HG02884 (cell line): Measurements from ENCODE around the gene CIAO1.
"Not testable (repeated sequence)": the region's sequence is repeated elsewhere in the genome, so short reads cannot be mapped to it uniquely, and the experiment has no call there.

Source experiments
- ATAC-seq: cut with Tn5 transposase; IDR thresholded peaks from one replicate; pipeline ENCODE4 v1.9.1; 2021; ENCODE audit warnings: mild to moderate bottlenecking, moderate library complexity; ENCODE audit not compliant: unreplicated experiment

CIAO1 gene

DNA sequence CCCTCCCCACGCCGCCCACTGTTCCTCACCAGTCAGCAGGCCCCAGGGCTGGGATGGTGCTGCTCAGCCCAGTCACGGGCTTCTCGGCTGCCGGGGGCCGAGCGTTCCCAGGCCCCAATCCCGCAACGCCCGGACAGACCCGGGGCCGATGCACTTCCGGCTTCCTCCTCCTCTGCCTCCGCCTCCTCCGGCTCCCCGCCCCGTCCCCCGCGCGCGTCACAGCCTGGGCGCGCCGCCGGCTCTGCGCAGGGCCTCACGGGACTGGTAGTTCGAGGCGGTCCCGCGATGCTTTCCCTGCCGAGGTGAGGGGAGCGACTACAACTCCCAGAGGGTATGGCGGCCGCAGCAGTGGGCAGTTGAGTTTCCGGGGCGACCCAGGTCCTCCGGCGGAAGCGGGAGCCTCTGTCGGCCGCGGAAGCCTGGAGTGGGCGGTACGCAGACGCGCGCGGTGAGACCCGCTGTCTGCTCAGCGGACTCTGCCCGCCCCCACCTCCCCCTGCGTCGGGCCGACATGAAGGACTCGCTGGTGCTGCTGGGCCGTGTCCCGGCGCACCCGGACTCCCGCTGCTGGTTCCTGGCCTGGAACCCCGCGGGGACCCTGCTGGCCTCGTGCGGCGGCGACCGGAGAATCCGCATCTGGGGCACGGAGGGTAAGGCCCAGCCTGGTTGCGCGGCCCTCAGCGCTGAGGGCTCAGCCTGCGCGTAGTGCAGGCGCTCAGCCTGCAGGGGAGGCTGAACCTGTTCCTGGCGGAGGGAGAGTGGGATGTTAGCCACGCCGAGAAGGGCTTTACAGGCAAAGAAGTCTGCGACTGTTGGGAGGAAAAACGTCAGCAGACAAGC, at the start of gene CIAO1, which contains the start of gene TMEM127:
Gene CIAO1, plus strand, starts transcription at position 386 of the 840 bp plus-strand sequence. Its CDS starts 126 bp downstream, at position 512.
Gene TMEM127, minus strand, starts transcription at position 158 of the 840 bp plus-strand sequence. CDS start 616 bp downstream, outside the sequence.
- ATAC-seq, result peak; percentile 92

DNA sequence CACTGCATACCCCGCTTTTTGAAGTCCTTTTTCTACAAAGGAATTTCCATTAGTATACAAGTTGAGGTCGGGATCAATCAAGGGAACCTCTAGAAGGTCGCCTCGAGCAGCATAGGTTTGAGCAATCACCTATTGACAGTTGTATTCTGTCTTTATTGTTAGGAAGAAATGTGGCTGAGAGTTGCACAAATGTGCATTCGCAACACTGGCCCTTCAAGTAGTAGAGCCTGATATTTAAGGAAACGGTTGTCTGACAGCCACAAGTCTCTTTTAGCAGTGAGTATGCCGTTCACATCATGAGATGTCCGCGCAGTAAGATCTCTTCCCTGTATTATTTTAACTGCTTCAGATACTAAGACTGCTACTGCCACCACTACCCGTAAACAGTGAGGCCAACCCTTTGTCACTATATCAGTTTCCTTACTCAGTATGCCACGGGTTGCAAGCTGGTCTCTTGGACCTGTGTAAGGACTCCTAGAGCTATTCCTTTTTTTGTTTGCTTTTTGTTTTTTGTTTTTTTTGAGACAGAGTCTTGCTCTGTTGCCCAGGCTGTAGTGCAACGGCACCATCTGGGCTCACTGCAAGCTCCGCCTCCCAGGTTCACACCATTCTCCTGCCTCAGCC, 47.4 kb upstream of the CIAO1 start:
- ATAC-seq, result no peak

DNA sequence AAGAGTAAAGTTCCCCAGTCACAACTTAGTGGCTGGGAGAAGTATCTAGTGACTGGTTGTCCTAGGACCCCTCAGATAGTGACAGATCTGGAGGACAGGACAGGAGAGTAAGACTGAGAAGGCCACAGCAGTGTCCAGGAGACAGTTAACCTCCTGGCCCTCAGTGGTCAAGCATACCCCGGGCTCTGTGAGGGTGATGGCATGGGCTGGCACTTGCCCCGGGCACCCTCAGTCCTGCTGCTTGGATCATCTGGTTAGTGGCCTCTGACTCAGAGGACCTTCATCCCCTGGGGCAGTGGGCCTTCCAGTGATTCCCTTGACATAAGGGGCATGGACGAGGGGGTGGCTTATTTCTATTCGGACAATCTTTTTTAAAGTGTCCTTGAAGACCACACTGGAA, 46.1 kb upstream of the CIAO1 start:
- not testable (repeated sequence) for ATAC-seq

DNA sequence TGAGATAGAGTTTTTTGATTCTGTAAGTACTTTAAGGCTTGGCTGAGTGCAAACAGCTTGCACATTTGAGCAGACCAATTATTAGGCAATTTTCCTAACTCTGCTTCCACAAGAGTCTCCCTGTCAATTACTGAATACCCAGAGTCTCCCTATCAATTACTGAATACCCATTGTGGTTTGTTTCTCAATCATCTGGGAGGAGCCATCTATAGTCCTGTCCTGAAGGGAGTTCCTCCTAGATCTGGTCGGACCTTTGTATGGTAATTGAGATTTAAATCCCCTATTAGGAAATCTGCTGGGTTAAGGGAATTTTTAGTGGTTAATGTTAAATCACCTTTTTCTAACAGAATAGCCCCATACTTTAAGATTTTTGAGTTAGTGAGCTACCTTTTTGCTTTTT, 44.9 kb upstream of the CIAO1 start:
- not testable (repeated sequence) for ATAC-seq

DNA sequence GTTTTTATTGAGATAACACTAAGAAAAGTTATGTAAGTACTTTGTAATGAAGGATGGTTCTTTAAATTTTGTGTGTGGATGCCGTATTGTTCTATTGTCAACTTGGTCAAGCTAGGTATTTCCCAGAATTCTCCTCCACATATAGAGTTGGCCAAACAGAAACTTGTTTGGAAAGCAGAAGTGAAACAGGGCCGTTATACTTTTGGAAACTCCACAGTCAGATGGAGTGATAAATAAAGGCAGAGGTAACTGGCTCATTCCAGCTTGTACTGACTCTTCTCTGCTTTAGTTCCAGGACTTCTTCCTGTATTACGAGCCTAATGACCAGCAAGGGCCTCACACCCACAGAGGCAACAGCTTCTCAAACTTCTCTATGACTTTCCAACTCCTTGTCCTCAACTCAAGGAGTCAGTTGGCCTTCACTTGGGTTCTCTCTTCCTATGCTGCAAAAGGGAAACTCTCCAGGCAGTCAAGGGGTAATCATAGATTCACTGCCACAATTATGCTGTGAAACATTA, 41.0 kb upstream of the CIAO1 start:
- peak; percentile 75 for ATAC-seq

DNA sequence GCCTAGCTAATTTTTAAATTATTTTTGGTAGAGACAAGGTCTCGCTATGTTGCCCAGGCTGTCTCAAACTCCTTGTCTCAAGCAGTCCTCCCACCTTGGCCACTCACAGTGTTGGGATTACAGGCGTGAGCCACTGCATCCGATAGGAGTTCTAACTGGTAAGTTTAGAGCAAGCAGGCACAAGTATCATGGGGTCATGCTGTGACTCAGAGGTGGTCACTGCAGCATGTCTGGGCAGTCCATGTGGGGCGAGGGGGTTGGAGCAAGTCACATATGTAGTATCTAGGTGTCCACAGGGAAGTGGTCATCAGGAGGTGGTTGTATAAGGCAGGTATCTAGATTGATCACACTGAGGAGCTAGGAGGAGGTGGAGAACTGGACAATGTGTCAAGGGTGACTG, 34.7 kb upstream of the CIAO1 start:
- no peak for ATAC-seq

DNA sequence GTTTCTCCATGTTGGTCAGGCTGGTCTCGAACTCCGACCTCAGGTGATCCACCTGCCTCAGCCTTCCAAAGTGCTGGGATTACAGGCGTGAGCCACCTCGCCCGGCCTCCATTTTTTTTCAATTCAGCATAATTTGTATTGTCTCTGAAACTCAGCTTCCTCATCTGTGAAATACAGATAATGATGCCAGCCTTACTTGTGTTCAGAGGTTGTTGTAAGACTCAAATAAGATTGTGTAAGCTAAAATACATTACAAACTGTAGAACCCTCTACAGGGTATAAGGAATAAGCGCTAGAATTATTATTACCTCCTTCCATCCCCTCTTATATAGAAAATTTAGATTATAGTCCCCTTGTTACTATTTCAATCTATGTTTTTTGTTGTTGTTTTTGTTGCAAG, 32.6 kb upstream of the CIAO1 start:
- no peak for ATAC-seq

DNA sequence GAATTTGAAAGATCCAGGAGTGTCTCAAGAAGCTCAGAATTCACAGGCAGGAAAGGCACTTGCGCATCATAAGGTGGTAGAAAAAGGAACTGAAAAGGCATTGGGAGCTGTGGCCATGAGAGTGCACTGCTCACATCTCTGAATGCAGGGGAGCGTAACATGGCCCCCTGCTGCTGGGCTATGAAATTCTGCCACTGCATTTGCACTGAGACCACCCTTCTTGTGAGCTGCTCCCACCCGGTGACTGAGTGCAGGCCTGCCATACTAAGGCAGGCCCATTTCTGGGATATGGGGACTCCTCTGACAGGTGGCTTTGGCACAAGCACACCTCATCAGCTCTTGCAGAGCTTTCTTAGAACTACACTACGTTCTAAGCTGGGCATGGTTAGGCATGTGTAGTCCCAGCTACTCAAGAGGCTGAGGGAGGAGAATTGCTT, 32.1 kb upstream of the CIAO1 start:
- ATAC-seq, result peak; percentile 82

DNA sequence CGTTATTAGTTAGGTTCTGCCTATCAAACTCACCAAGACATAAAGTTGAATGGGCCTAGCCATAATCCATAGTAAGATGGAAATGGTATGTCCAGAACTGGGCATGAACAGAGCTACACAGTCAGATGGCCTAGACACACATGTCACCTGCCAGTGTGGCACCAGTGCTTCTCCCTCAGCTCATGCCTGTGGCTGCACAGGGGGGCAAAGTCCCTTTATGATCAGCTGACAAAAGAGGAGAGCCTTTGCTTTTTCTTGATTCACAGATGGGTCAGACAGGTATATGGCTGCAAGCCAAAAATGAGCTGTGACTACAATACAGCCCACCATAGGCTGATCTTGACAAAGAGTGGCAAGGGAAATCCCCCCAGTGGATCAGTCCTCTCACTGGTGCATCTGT, 29.1 kb upstream of the CIAO1 start:
- no peak for ATAC-seq

DNA sequence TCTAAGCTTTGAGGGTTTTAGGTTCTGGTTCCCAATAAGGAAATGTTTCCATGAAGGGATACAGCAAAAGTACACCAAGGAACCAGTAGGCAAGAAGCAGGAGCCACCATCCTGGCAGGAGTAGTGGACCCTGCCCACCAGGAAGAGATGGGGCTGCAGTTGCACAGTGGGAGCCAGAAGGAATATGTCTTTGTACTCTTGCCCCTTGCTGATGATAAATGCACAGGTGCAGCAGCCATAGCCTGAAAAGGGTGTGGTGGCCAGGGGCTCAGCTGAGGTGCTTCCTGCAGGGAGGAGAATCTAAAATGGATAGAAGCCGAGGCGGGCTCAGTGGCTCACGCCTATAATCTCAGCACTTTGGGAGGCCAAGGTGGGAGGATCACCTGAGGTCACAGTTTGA, 27.8 kb upstream of the CIAO1 start:
- no peak for ATAC-seq

DNA sequence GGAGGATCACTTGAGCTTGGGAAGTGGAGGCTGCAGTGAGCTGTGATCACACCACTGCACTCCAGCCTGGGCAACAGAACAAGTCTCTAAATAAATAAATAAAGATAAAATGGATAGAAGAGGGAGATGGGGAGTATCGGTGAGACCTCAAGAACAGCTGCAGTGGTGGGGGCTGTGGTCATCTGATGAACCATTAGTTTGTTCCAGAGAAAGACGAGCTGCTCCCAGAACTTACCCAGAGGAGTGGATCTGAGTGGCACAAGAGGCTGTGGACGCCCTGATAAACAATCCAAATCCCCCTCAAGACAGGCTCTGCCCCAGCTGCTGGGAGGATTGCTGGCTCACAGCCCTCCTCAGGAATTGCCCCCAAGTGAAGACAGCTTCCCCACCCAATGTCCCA, 26.9 kb upstream of the CIAO1 start:
- ATAC-seq, result no peak

DNA sequence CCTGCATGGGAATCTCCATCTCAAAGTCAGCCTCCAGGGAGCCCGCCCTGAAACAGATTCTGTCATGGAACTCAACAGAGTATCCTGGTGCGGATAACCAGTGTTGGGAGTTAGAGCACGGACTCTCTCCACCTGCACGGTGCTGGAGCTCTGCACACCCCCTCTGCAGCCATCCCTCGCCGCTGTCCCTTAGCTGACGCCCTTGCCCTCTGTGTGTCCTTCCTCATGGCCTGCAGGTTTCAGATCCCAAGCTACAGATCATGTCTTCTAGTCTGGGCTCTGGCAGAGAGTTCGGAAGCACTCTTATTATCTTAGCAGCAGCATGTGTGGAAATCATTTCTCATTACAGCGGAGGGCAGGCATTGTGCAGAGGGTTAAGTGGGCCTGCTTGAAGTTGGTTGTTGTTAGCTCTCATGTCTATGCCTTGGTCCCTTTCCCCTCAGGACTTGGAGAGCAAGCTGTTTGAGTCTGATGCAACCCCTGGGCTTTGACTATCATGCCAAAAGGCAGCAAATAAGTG, 26.2 kb upstream of the CIAO1 start:
- no peak for ATAC-seq

DNA sequence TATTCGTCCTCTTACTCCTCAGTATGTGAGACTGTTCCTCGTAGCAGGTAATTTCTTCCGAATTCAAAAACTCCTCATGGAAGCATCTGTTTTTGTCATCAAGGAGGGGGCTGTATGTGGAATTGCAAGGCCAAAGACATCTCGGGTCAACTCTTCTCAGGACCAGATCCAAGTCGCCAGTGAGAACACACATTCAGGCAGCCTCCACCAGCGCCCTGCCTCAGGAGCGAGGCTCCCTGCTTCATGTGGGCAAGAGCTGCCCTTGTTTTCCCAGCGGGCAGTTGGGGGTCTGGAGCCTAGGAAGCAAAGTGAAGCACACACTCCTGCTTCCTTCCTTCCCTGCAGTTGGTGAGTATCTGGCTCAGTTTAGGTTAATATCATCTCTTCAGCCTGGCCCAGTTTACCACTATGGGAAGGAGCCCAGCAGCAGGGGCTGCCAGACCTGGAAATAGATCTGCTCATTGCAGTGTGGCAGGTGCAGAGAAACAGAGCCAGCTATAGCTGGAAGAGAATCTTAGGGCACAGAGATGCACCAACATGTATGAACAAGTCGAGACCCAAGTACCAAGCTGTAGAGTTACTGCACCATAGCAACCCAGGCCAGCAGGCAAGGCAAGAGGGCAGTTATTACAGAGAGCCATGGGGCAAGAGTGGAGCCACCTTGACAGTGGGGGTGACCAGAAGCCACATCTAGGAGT, 25.5 kb upstream of the CIAO1 start:
- ATAC-seq, result no peak

DNA sequence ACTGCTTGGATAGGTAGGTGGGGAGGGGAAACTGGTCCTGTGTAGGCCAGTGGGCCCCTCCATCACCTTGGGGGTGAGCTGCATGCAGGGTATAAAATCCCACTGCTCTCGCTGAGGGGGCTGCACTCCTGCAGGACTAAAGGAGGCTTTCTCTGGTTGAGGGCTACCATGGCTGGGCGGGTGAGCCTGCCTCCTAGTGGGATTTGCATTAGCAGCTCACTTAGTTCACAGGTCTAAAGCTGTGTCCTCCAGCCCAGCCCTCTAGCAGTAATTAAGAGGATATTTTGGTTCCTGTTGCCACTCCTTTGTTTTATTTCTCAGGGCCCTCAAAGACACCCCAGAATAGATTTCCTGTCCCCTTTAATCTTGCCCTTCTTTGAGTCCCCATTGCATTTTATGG, 24.8 kb upstream of the CIAO1 start:
- no peak for ATAC-seq

DNA sequence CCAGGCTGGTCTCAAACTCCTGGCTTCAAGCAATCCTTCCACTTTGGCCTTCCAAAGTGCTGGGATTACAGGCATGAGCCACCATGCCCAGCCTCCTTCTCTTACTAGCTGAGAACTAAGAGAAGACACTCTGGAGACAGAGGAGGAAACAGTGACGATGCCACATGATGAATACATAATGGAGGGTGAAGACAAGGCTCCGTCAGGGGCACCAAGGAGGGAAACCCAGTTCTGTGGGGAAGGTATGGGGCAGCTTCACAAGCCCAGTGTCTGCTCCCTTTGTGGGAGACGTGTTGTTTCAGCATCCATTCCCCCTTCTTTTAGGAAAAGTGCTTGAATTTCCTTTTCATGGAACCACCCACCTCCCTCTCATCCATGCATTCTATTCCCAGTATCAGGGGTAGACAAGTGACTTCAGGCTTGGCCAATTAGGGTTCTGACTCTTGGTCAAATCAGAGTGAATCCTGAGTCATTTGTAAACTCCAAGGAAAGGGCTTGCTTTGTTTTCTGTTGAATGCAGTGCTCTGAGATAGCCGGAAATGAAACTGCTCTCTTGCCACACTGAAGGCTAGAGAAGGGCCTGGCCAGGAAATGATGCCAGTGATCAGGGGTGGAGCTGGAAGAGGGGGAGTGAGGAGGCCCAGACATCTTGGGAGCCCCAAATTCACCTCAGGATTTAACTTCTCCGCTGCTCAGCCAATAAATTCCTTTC, 24.0 kb upstream of the CIAO1 start:
- ATAC-seq, result peak; percentile 90

DNA sequence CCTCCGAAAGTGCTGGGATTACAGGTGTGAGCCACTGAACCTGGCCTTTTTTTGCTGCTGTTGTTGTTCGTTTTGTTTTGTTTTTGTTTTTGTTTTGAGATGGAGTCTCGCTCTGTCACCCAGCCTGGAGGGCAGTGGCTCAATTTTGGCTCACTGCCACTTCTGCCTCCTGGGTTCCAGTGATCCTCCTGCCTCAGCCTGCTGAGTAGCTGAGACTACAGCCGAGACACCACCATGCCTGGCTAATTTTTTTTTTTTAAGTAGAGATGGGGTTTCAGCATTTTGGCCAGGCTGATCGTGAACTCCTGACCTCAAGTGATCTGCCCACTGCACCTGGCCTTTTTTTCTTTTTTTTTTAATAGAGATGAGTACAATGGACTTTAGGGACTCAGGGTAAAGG, 22.2 kb upstream of the CIAO1 start:
- no peak for ATAC-seq

DNA sequence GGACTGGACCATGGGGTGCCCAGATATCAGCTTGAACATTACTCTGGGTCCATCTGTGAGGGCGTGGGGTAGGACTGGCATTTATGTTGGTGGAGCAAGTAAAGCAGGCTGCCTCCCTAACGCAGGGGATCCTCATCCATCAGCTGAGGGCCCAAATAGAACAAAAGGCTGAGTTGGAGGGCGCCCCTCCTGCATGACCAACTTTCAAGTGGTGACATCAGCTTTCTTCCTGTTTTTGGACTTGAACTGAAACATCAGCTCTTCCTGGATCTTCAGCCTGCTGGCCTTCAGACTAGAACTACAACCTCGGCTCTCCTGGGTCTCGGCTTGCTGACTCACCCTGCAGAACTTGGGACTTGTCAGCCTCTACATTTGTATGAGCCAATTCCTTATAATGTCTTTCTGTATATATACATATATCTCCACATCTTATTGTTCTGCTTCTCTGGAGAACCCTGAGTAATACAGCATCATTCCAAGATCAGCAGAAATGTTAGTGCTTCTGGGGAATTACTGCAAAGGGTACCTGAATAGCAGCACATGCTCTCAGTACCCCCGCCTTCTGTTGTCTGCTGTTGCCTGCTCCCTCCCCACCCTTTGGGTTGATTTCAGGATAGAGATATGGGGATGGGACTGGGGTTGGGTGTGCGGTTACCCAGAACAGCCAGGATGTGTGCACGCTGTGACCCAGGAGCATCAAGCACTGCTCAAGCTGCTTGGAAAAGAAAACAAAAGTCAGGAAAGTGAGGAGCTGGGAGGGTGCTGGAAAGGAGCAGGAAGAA, 20.2 kb upstream of the CIAO1 start:
- ATAC-seq, result no peak

DNA sequence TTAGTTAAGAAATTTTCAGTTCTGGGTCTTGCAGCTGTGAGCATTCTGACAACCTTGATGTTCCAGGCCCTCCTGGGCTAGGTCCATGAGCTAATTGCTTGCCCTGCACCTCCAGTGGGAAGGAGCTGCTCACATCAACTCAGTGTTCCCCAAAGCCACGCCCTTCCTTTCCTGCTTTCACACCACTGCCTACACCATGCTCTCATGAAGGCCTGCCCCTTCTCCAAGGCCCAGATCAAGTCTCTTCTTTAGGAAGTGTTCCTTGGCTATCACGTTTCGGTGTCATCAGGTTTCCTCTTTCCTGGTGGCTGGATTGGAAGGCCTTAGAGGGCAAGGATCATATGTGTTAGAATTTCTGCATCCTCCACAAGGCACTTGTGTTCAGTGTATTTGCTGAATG, 19.0 kb upstream of the CIAO1 start:
- ATAC-seq, result no peak

DNA sequence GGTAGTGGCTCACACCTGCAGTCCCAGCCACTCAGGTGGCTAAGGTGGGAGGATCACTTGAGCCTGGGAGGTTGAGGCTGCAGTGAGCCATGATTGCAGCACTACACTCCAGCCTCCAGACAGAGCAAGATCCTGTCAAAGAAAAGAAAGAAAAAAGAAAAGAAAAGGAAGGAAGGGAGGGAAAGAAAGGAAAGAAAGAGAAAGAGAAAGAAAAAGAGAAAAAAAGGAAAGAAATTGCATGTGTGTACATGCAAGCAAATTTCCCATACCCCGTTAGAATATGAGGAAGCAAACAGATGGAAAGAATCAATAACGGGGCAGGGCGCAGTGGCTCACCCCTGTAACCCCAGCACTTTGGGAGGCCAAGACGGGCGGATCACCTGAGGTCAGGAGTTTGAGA, 18.1 kb upstream of the CIAO1 start:
- no peak for ATAC-seq

DNA sequence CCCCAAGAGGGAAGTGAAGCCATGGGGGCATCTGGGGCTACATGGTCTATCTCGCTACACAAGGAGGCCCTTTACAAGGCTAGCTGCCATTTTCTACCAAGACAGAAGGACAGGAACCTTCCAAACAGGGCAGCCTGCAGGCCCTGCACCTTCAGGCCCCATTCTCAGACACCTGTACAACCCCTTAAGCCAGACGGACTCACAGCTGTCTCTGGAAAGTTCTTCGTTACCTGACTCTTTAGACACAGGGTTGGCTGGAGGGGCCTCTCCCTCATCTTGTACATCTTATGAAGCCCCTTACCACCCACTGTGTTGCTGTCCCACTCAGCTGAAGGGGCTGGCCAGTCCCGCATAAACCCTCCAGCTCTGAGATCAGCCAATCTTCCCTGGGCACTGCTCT, 17.4 kb upstream of the CIAO1 start:
- ATAC-seq, result no peak
